Measurements from ENCODE around the gene HAUS3.

The HAUS3 gene

GRCh38 chr4:2241410-2242353 lies at the start of gene HAUS3, which contains the start of gene POLN:
TSS of gene HAUS3 (minus strand) at chr4:2242121. CDS start at chr4:2240946, 1,175 bp downstream.
TSS of gene POLN (minus strand) at chr4:2242121. CDS start at chr4:2229231, 12,890 bp downstream.
- peak; percentile 97 for DNase-seq

- no peak for DNase-seq
Measured at GRCh38 chr4:2290974-2291704, 49.2 kb upstream of the HAUS3 start.

- DNase-seq = no peak
Measured at GRCh38 chr4:2290488-2290887, 48.6 kb upstream of the HAUS3 start.

GRCh38 chr4:2289955-2290333 lies 48.0 kb upstream of the HAUS3 start:
- no peak for DNase-seq

GRCh38 chr4:2289311-2289954 lies 47.5 kb upstream of the HAUS3 start:
- no peak for DNase-seq

GRCh38 chr4:2288051-2288541 lies 46.2 kb upstream of the HAUS3 start:
- no peak for DNase-seq

GRCh38 chr4:2287594-2287915 lies 45.6 kb upstream of the HAUS3 start:
- no peak for DNase-seq

- no peak for DNase-seq
Measured at GRCh38 chr4:2286904-2287593, 45.1 kb upstream of the HAUS3 start.

GRCh38 chr4:2285613-2286381 lies 43.9 kb upstream of the HAUS3 start:
- DNase-seq = no peak

GRCh38 chr4:2284934-2285612 lies 43.2 kb upstream of the HAUS3 start:
- DNase-seq = no peak

GRCh38 chr4:2284161-2284933 lies 42.4 kb upstream of the HAUS3 start:
- no peak for DNase-seq

GRCh38 chr4:2283199-2283711 lies 41.3 kb upstream of the HAUS3 start:
- no peak for DNase-seq

GRCh38 chr4:2281575-2282343 lies 39.8 kb upstream of the HAUS3 start:
- DNase-seq = no peak

- DNase-seq = no peak
Measured at GRCh38 chr4:2280531-2281300, 38.8 kb upstream of the HAUS3 start.

- no peak for DNase-seq
Measured at GRCh38 chr4:2277956-2278355, 36.0 kb upstream of the HAUS3 start.

- DNase-seq = no peak
Measured at GRCh38 chr4:2276581-2277325, 34.8 kb upstream of the HAUS3 start.

- DNase-seq = no peak
Measured at GRCh38 chr4:2275546-2276251, 33.8 kb upstream of the HAUS3 start.
